Gastroesophageal sphincter (tissue), 3 donors: ENCODE measurements around the gene SDCBP2.

Experiments
- CTCF ChIP-seq, 4 experiments: fragments of 200-600 bp in 2 of 4; fragments of 450-650 bp in 2 of 4; sonication (generic) in 1 of 4; IDR thresholded peaks; one replicate each; pipeline ENCODE4 v1.5.1; 2017 to 2019; ENCODE audit warnings: antibody characterized with exemption in 4 of 4, mild to moderate bottlenecking in 2 of 4, moderate library complexity in 2 of 4
- EP300 ChIP-seq: sonication (generic); formaldehyde crosslinking; IDR thresholded peaks from one replicate; pipeline ENCODE4 v1.6.1; 2017; ENCODE audit warnings: antibody characterized with exemption, mild to moderate bottlenecking
- POLR2A ChIP-seq, 2 donors: fragments of 450-650 bp; IDR thresholded peaks; one replicate each; pipeline ENCODE4 v1.6.1; 2017; ENCODE audit warnings: antibody characterized with exemption in 2 of 2, mild to moderate bottlenecking in 2 of 2, moderate library complexity in 1 of 2
- POLR2AphosphoS5 ChIP-seq: sonication (generic); formaldehyde crosslinking; IDR thresholded peaks from one replicate; pipeline ENCODE4 v1.6.1; 2017; ENCODE audit warnings: antibody characterized with exemption

DNA sequence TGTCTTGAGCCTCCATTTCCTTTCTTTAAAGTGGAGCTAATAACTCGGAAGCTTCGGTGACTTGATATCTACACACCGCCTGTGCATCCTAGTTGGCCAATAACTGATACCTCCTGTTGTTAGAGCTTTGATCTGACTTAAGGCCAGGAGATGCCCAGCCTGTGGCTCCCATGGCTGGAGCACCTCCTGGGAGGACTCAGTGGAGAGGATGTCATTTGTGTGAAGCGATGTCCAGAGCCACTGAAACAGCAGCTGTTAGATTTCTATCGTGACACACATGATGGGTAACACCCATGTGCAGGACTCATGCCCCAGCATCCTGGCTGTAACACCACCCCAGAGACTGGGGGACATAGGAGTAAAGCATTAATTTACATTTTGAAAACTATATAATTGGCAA, 30.8 kb downstream of the SDCBP2 start:
- TF ChIP-seq CTCF (IDR thresholded peaks at IDR 0.05) (no peak), POLR2A (IDR thresholded peaks at IDR 0.05) (no peak), EP300 (no peak), POLR2AphosphoS5 (no peak)
